Right ventricle myocardium inferior (tissue), 1 donor: Measurements from ENCODE around the gene B2M. TPM values are rescaled to one million over a fixed set of nuclear protein-coding genes. Genes with fewer than 3 reads are reported as not detected.
A peak's percentile ranks its signal among the peaks of the same experiment; 100 is the strongest.
"Not testable (repeated sequence)": the region's sequence is repeated elsewhere in the genome, so short reads cannot be mapped to it uniquely, and the experiment has no call there.

Source experiments
- ATAC-seq: fragments of 200-7000 bp; cut with Tn5 transposase; one replicate; pipeline ENCODE4 v1.9.1; 2020; ENCODE audit warnings: mild to moderate bottlenecking, moderate library complexity
- DNase-seq: peaks from one replicate; pipeline ENCODE4 v3.0.0; 2021; ENCODE audit errors: missing footprints
- intact Hi-C: fragments of 100-400 bp; cut with DNase I; formaldehyde crosslinking; loops from one replicate; pipeline ENCODE4 v1.11.0; 2022
- long read RNA-seq: library from polyadenylated mRNA; unstranded; transcript quantifications from one replicate; pipeline ENCODE4 v2.0.0, GENCODE V29; 2021
- total RNA-seq: library from RNA; stranded (reverse); fragmentation: NEBNext Ultra II Directional; extraction: Animal tissue kit (Norgen Biotek cat#: 25700); gene quantifications from one replicate; pipeline ENCODE4 v1.2.1, GENCODE V29; 2021
- donor health status: DM: no; HTN: yes; CAD: no; lungs with severe emphysema.

The B2M gene
- 1,155 TPM for total RNA-seq
- long read RNA-seq, transcript B2M-204 (4 exons, 1,705 nt), result major isoform, 335 of 388 reads
- long read RNA-seq, transcript B2M-213 (1 exons, 2,329 nt), result minor isoform, 50 of 388 reads
- long read RNA-seq, partial matches to known transcripts, result 3 of 388 reads
- long read RNA-seq, other reads (novel, unspliced or antisense), result 0 of 388 reads

DNA sequence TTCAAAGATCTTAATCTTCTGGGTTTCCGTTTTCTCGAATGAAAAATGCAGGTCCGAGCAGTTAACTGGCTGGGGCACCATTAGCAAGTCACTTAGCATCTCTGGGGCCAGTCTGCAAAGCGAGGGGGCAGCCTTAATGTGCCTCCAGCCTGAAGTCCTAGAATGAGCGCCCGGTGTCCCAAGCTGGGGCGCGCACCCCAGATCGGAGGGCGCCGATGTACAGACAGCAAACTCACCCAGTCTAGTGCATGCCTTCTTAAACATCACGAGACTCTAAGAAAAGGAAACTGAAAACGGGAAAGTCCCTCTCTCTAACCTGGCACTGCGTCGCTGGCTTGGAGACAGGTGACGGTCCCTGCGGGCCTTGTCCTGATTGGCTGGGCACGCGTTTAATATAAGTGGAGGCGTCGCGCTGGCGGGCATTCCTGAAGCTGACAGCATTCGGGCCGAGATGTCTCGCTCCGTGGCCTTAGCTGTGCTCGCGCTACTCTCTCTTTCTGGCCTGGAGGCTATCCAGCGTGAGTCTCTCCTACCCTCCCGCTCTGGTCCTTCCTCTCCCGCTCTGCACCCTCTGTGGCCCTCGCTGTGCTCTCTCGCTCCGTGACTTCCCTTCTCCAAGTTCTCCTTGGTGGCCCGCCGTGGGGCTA is at the start of gene B2M, which contains the start of gene PATL2:
Gene B2M, plus strand, starts transcription at position 422 of the 647 bp plus-strand sequence. Its CDS starts 30 bp downstream, at position 452.
Gene PATL2, minus strand, starts transcription at position 228 of the 647 bp plus-strand sequence. CDS start 34,833 bp downstream, outside the sequence.
- intact Hi-C loops, result loop anchor here (1.0 kb wide), 2 partner anchors 17 to 48 kb away; partner anchors contain the start of gene SPG11
- ATAC-seq (peak; percentile 96), DNase-seq (peak; percentile 98)

DNA sequence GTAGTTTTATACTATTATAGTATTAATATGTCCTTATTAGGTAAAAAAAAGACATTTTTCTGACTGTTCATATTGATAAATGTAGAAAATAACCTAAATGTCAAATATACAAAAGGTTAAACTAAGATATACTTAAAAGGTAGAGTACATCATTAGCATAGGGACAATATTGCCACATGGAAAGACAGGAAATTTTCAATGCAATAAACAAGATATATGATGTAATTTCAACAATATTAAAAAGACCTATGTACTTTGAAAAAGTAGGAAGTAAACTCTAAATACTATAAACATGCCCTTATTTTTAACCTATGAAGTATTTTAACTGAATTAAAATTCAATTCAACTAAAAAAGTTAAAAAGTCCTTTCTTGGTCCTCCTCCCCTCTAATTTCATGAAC is 49.7 kb upstream of the B2M start:
- DNase-seq (no peak), ATAC-seq (no peak)
- intact Hi-C loops, result no loop called here

DNA sequence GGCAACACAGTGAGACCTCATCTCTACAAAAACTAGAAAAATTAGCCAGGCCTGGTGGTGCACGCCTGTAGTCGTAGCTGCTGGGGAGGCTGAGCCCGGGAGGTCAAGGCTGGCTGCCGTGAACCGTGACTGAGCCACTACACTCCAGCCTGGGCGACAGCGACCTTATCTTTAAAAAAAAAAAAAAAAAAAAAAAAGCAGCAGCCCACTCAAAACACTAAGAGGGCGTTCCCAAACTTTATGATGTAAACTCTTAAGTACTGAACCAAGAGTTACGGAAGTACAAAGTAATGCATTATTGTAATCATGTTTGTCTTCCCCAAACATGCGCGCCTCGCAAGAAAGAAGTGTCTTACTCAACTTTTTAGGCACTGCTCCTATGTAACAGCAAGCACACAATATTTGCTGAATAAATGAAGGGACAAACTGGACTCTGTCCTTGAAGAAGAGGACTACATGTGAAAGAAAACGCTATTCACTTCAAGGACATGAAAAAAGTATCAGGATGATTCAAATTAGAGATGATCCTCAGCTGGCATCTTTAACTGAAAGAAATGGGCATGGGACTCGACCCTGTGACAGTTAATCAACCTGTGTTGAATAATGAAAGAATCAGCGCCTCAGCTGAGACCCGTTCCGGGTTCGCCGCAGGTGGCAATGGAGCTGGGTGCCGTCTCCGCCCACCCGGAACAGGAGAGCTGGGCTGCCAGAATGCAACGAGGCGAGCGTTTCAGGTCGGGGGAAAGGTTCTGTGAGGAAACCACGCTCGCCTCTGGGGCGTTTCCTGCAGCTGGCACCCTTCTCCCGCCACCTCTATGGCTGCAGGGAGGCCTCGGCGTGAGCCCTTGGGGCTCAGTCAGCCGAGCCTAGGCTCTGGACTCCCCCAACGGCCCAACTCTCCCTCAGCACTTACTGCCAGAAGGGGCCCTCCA is 48.6 kb upstream of the B2M start:
- ATAC-seq (peak; percentile 64), DNase-seq (peak; percentile 82)
- intact Hi-C loops, result loop anchor here (1.0 kb wide), 2 partner anchors 49 to 76 kb away; partner anchors contain the start of genes B2M and PATL2

DNA sequence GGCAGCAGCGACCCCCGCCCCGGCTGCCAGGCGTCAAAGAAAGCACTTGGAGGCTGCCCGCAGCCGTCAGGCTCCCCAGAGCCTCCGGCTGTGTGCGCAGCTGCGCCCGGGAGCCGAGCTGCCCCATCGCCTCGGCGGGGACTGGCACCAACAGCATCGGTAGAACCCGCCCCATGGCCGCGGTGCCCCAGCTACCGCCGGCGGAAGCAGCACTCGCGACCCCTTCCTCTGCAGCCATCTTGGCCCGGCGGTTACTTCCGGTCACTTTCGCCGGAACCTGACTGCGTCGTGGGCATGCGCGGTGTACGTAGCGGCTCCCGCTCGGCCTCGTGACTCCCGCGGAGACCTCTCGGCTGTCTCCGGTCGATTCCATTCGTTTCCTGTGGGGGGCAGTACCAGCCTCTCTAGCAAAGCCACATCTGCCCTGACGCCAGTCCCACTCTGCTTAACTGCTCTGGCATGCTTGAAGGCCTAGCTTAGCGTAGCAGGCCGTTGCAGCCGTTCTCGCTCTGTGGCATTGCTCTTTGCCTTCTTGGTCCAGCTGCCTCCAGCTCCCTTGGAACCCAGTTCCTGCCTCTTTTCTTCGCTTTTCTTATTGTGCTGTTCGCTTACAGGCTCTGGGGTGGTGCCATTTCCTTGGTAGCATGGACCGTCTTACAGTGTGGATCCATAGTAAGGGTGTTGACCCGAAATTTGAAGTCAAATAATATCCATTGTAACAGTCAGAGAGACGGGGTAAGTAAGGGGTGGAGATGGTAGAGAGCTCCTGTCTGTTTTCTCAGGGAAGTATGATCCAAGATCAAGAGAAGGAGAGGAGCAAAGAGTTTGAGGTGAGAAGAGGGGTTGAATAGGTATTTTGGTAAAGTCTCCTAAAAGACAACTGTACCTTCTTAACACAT is 47.7 kb upstream of the B2M start, which contains the start of gene SPG11:
Gene SPG11, minus strand, starts transcription at position 253 of the 899 bp plus-strand sequence. Its CDS starts 15 bp downstream, at position 238.
- intact Hi-C loops, result loop anchor here (1.0 kb wide), 2 partner anchors 48 to 75 kb away; partner anchors contain the start of genes B2M and PATL2
- peak; percentile 99 for DNase-seq
- ATAC-seq, result peak; percentile 99

DNA sequence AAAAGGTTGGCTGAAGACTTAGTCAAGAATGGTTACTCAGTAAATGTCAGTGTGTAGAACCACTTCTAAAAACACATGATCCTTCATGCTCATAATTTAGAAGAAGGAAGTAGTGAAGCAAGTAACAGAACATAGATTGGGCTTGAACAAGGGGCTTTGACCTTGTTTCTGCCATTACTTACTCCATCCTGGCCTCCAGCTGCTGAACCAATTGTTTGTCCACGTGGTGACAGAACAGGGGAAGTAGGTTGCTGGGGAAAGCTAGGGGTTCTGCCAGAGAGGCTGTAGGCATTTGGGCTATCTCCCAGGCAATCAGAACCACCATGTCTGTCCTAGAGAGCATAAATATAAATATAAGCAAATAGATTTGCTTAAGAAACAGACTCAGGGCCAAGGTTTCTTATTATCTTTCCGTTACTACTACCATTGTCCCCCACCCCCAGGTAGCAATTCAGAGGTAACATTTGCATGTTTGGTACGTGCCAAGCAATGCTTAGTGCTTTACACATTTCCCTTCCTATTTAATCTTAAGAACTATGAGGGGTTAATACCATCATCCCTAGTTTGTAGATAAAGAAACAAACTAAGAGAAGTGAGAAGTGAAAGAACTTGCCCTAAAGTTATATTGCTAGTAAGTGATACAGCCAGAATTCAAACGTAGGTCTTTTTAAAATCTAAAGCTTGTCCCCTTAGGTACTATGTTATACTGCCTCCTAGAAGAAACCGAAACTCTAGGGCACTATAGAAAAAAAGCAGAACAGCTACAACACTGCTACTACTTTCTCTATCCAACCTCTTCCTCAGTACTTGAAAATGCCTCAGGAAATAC is 44.9 kb upstream of the B2M start:
- DNase-seq (no peak), ATAC-seq (no peak)
- intact Hi-C loops, result no loop called here

DNA sequence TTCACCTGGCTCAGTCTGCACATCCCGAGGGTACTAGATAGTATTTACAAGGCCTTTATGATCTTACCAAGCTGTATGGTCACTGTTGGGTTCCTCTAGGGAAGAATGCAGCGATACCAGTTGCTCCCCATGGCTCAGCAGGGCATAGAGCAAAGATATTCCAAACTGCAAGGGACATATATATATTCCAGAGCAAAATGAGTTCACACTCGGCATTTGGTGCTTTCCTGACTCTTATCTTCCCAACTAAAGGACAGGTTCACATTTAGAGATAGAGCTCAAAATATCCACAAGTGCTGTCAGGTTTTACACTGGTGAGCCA is 44.3 kb upstream of the B2M start:
- intact Hi-C loops, result no loop called here
- no peak for DNase-seq
- ATAC-seq, result no peak

DNA sequence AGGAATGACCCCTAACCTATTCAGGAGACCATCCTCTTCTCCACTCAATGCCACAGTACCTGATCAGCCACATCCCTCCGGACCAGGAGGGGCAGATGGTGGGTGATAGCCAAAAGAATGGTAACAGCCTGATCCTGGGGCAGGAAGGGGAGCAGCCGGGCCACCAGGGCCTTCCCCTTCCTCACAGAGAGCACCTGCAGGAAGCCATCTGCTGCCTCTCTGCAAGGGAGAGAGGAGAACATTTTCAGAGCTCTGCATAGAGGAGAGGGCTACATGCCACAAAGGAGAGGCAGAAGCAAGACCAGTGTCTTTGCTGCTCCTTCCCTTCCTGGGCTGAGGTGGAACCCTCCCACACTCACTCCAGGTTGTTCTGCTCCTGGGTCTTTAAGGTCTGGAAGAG is 42.4 kb upstream of the B2M start:
- ATAC-seq (no peak), DNase-seq (no peak)
- intact Hi-C loops, result no loop called here

DNA sequence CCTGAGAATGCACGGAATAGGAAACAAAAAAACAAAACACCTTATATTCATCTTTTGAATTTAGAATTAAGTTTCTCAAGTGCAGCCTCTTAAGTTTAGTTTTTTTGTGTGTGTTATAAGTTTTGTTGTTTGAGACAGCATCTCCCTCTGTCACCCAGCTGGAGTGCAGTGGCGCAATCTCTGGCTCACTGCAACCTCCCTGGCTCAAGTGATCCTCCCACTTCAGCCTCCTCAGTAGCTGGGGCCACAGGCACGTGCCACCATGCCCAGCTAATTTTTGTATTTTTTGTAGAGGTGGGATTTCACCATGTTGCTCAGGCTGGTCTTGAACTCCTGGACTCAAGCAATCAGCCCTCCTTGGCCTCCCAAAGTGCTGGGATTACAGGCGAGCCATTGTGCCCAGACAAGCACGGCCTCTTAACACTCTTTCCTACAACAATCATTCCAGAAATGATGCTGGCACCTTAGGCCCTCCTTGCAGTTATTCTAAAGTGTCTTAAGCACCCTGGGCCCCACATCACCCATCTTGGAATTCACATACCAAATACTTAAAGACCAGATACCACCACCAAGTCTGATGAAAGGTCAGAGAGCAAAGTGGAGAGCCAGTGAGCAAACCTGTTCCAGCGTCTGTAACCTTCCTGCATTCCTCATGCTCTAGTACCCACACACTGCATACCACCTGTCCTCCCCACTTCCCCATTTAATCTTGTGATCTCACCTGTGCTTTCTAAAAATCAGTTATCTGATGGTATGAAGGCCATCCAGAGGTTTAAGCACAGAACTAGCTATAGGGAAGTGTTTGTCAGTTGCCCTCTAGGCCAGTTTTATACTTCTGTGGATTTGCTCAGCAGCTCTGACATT is 41.0 kb upstream of the B2M start:
- intact Hi-C loops, result loop anchor here (5.0 kb wide), 1 partner anchor 87 kb away; no protein-coding TSS in a partner anchor
- no peak for ATAC-seq
- no peak for DNase-seq

DNA sequence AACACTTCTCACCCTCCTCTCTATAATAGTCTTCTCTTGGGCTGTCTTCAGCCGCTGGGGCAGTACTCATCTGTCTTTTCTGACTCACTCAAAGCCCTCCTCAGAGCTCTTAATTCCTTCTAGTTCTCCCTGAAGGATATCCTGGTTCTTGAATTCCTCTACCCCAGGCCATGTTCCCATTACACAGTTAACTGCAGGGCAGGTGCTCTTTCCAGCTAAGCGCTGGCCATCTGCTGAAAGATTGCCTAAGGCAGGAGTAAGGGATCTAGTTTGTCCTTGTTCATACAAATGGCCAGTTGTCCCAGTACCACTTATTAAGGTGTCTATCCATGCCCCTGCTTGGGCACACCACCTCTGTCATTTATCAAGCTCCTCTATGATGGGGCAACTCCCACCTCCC is 37.7 kb upstream of the B2M start:
- no peak for DNase-seq
- intact Hi-C loops, result loop anchor here (5.0 kb wide), 1 partner anchor 84 kb away; no protein-coding TSS in a partner anchor
- ATAC-seq, result no peak

DNA sequence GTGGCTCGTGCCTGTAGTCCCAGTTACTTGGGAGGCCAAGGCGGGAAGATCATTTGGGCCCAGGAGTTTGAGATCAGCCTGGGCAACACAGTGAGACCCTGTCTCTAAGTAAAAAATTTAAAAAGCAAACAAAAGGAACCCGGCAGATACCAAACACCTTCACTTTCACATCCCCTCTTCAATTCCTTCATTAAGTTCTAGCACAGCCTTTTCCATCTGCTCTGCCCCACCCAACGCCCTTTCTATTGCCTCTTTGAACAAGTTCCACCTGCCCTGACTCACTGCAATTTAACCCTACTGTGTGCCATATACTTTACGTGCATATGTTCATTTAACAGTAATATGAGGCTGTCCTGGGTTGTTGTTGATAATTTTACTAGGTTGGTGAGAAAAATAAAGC is 35.4 kb upstream of the B2M start:
- no peak for ATAC-seq
- no peak for DNase-seq
- intact Hi-C loops, result no loop called here

DNA sequence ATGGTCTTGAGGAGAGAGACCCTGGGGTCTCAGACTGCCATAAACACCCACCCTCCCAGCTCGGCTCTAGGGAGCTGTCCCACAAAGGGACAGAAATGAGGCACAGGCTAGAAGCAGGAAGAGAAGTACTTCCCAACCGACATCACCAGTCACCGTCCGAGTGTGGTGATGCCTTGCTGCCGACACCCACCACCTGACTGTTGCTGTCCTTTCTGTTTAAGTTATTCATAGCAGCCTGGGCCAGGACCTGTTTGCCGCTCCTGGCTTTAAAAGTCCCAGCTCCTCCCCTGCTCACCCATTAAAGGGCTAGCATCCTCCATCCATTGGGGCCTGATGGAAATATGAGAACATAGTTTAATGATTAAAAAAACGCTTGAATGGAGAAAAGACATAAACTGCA is 34.6 kb upstream of the B2M start:
- intact Hi-C loops, result no loop called here
- DNase-seq, result no peak
- no peak for ATAC-seq

DNA sequence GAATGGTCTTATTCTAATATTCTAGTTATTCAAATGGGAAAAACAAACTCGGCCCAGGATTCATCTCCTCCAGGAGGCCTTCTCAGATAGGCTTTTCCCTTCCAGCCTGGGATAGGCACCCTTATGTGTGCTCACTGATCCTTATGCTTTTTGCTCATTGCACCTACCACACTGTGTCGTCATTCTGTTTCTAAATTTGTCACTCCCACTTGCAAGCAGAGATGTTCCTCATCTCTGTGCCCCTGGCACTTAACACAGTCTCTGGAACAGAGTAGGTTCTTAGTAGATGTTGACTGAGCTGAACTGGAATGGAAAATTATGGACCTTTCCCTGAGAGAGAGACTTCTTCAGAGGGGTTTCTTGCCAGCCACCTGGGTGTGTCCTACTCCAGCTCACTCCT is 29.1 kb upstream of the B2M start:
- DNase-seq, result no peak
- ATAC-seq, result peak; percentile 62
- intact Hi-C loops, result no loop called here

DNA sequence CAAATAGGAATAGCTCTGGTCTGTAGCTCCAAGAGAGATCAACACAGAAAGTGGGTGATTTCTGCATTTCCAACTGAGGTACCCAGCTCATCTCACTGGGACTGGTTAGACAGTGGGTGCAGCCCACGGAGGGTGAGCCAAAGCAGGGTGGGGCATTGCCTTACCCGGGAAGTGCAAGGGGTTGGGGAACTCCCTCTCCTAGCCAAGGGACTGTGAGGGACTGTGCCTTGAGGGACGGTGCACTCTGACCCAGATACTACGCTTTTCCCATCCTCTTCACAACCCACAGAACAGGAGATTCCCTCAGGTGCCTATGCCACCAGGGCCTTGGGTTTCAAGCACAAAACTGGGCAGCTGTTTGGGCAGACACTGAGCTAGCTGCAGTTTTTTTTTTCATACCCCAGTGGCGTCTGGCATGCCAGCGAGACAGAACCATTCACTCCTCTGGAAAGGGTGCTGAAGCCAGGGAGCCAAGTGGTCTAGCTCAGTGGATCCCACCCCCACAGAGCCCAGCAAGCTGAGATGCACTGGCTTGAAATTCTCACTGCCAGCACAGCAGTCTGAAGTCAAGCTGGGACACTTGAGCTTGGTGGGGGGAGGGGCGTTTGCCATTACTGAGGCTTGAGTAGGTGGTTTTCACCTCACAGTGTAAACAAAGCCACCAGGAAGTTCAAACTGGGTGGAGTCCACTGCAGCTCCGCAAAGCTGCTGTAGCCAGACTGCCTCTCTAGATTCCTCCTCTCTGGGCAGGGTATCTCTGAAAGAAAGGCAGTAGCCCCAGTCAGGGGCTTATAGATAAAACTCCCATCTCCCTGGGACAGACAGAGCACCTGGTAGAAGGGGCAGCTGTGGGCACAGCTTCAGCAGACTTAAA is 28.3 kb upstream of the B2M start:
- ATAC-seq, intact Hi-C loops: not testable (repeated sequence)
- DNase-seq, result peak; percentile 79

DNA sequence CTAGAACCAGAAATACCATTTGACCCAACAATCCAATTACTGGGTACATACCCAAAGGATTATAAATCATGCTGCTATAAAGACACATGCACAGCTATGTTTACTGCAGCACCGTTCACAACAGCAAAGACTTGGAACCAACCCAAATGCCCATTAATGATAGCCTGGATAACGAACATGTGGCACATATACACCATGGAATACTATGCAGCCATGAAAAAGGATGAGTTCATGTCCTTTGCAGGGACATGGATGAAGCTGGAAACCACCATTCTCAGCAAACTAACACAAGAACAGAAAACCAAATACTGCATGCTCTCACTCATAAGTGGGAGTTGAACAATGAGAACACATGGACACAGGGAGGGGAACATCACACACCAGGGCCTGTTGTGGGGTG is 22.0 kb upstream of the B2M start:
- intact Hi-C loops, ATAC-seq, DNase-seq: not testable (repeated sequence)

DNA sequence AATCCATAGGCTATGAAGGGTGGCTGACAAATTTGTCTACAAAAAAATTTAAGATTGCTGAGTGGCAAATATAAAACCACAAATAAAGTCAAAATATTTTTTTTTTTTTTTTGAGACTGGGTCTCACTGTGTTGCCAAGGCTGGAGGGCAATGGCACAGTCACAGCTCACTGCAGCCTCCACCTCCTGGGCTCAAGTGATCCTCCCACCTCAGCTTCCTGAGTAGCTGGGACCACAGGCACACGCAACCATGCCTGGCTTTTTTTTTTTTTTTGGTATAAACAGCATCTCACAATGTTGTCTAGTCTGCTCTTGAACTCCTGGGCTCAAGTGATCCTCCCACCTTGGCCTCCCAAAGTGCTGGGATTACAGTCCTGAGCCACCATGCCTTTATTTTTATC is 21.1 kb upstream of the B2M start:
- DNase-seq, ATAC-seq, intact Hi-C loops: not testable (repeated sequence)

DNA sequence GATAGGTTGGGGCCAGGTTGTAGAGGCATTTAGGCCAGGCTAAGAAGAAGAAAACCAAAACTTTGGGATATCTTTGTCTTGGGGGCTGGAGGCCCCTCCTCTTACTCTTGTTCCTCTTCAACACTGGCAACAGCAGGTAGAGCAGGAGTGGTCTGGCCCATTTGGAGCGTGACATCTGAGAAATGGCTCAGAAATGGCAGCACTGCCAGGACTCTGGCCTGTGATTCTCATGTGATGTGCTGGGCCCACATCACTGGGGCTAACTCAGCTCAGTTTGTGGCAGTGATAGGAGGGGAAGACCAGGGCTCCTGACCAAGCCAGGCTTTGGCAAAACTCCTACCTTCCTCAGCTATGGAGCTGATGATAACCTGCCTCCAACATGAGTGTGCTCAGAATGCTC is 18.7 kb upstream of the B2M start:
- intact Hi-C loops, result no loop called here
- ATAC-seq (no peak), DNase-seq (no peak)
